Measurements from ENCODE around the gene ATM. TPM values are rescaled to one million over a fixed set of nuclear protein-coding genes. Genes with fewer than 3 reads are reported as not detected.
"Not testable (repeated sequence)": the region's sequence is repeated elsewhere in the genome, so short reads cannot be mapped to it uniquely, and the experiment has no call there.

The ATM gene
- total RNA-seq, 1 experiment from 2014 or later = 37.0 TPM

GRCh38 chr11:108235192-108235591, 12.3 kb downstream of the ATM start:
- Histone ChIP-seq H3K27me3 (no peaks in the 10 kb centered on the region), H3K4me1 (no peaks in the 10 kb centered on the region), H3K27ac (no peak overlapping the region), H3K4me3 (no peak overlapping the region), H3K9me3 (replicated peaks) (no peaks in the 10 kb centered on the region), H3K36me3 (peaks cover 8% of the 10 kb centered on the region)
- no peak for DNase-seq

GRCh38 chr11:108235633-108236032, 12.8 kb downstream of the ATM start:
- Histone ChIP-seq H3K4me3 (no peak overlapping the region), H3K4me1 (no peaks in the 10 kb centered on the region), H3K9me3 (replicated peaks) (no peaks in the 10 kb centered on the region), H3K36me3 (peaks cover 8% of the 10 kb centered on the region), H3K27ac (no peak overlapping the region), H3K27me3 (no peaks in the 10 kb centered on the region)
- no peak for DNase-seq

GRCh38 chr11:108237058-108237481, 14.2 kb downstream of the ATM start:
- Histone ChIP-seq H3K27me3 (no peaks in the 10 kb centered on the region), H3K9me3 (replicated peaks) (no peaks in the 10 kb centered on the region), H3K36me3 (peaks cover 8% of the 10 kb centered on the region), H3K4me1 (no peaks in the 10 kb centered on the region), H3K4me3 (no peak overlapping the region), H3K27ac (no peak overlapping the region)
- DNase-seq = no peak

GRCh38 chr11:108239076-108239475, 16.2 kb downstream of the ATM start:
- no peaks in the 10 kb centered on the region for H3K27me3 ChIP-seq
- DNase-seq = no peak
- no peak overlapping the region for H3K27ac ChIP-seq
- H3K9me3 ChIP-seq (replicated peaks) = no peaks in the 10 kb centered on the region
- H3K4me1 ChIP-seq = no peaks in the 10 kb centered on the region
- no peak overlapping the region for H3K4me3 ChIP-seq
- H3K36me3 ChIP-seq = peaks cover 6% of the 10 kb centered on the region

- no peak for DNase-seq
- no peaks in the 10 kb centered on the region for H3K9me3 ChIP-seq (replicated peaks)
- H3K4me3 ChIP-seq = no peak overlapping the region
- peaks cover 5% of the 10 kb centered on the region for H3K36me3 ChIP-seq
- H3K27ac ChIP-seq = no peak overlapping the region
- H3K4me1 ChIP-seq = no peaks in the 10 kb centered on the region
- no peaks in the 10 kb centered on the region for H3K27me3 ChIP-seq
Measured at GRCh38 chr11:108241330-108242037, 18.6 kb downstream of the ATM start.

- peaks cover 5% of the 10 kb centered on the region; the same call in 1 of the 2 replicates for H3K36me3 ChIP-seq
- no peaks in the 10 kb centered on the region for H3K4me1 ChIP-seq
- no peak overlapping the region for H3K4me3 ChIP-seq
- no peaks in the 10 kb centered on the region for H3K27me3 ChIP-seq
- DNase-seq = no peak
- no peaks in the 10 kb centered on the region for H3K9me3 ChIP-seq (replicated peaks)
- H3K27ac ChIP-seq = no peak overlapping the region
Measured at GRCh38 chr11:108242422-108242821, 19.6 kb downstream of the ATM start.

- Histone ChIP-seq H3K27me3 (no peaks in the 10 kb centered on the region), H3K4me3 (no peak overlapping the region), H3K9me3 (replicated peaks) (no peaks in the 10 kb centered on the region), H3K27ac (no peak overlapping the region), H3K36me3 (no peaks in the 10 kb centered on the region), H3K4me1 (no peaks in the 10 kb centered on the region)
- DNase-seq = no peak
Measured at GRCh38 chr11:108246308-108246707, 23.4 kb downstream of the ATM start.

- Histone ChIP-seq H3K36me3 (no peaks in the 10 kb centered on the region), H3K27me3 (no peaks in the 10 kb centered on the region), H3K27ac (no peak overlapping the region), H3K9me3 (replicated peaks) (no peaks in the 10 kb centered on the region), H3K4me3 (no peak overlapping the region), H3K4me1 (no peaks in the 10 kb centered on the region)
- no peak for DNase-seq
Measured at GRCh38 chr11:108246885-108247284, 24.0 kb downstream of the ATM start.

GRCh38 chr11:108253176-108253575, 30.3 kb downstream of the ATM start:
- Histone ChIP-seq H3K4me1 (no peaks in the 10 kb centered on the region), H3K27me3 (no peaks in the 10 kb centered on the region), H3K4me3 (no peak overlapping the region), H3K9me3 (replicated peaks) (no peaks in the 10 kb centered on the region), H3K36me3 (peaks cover 11% of the 10 kb centered on the region), H3K27ac (no peak overlapping the region)
- no peak for DNase-seq

- Histone ChIP-seq H3K27me3 (no peaks in the 10 kb centered on the region), H3K4me3 (no peak overlapping the region), H3K27ac (no peak overlapping the region), H3K9me3 (replicated peaks) (no peaks in the 10 kb centered on the region), H3K36me3 (peaks cover 11% of the 10 kb centered on the region), H3K4me1 (no peaks in the 10 kb centered on the region)
- no peak for DNase-seq
Measured at GRCh38 chr11:108269583-108269982, 46.7 kb downstream of the ATM start.

GRCh38 chr11:108276985-108277616, 54.2 kb downstream of the ATM start:
- not testable (repeated sequence) for DNase-seq; H3K36me3 ChIP-seq; H3K4me1 ChIP-seq; H3K27me3 ChIP-seq; H3K9me3 ChIP-seq (replicated peaks); H3K4me3 ChIP-seq; H3K27ac ChIP-seq

GRCh38 chr11:108278546-108278945, 55.7 kb downstream of the ATM start:
- Histone ChIP-seq H3K9me3 (replicated peaks) (no peaks in the 10 kb centered on the region), H3K27ac (no peak overlapping the region), H3K4me3 (no peak overlapping the region), H3K27me3 (no peaks in the 10 kb centered on the region), H3K36me3 (0 out of 2 replicates have a peak, but pooled peaks cover 3% of the 10 kb centered on the region), H3K4me1 (peaks cover 2% of the 10 kb centered on the region; the same call in 1 of the 2 replicates)
- DNase-seq = peak; percentile 4 to 19

GRCh38 chr11:108278954-108279353, 56.1 kb downstream of the ATM start:
- DNase-seq = no peak
- Histone ChIP-seq H3K27ac (no peak overlapping the region), H3K4me1 (peaks cover 2% of the 10 kb centered on the region; the same call in 1 of the 2 replicates), H3K9me3 (replicated peaks) (no peaks in the 10 kb centered on the region), H3K36me3 (0 out of 2 replicates have a peak, but pooled peaks cover 3% of the 10 kb centered on the region), H3K4me3 (no peak overlapping the region), H3K27me3 (no peaks in the 10 kb centered on the region)

- Histone ChIP-seq H3K4me1 (no peaks in the 10 kb centered on the region), H3K4me3 (no peak overlapping the region), H3K27ac (no peak overlapping the region), H3K36me3 (peaks cover 4% of the 10 kb centered on the region), H3K27me3 (no peaks in the 10 kb centered on the region), H3K9me3 (replicated peaks) (no peaks in the 10 kb centered on the region)
- DNase-seq = no peak
Measured at GRCh38 chr11:108286370-108286769, 63.5 kb downstream of the ATM start.

- H3K27ac ChIP-seq = no peak overlapping the region
- H3K4me3 ChIP-seq = no peak overlapping the region
- DNase-seq = no peak
- no peaks in the 10 kb centered on the region for H3K4me1 ChIP-seq
- peaks cover 4% of the 10 kb centered on the region for H3K36me3 ChIP-seq
- H3K27me3 ChIP-seq = no peaks in the 10 kb centered on the region
- H3K9me3 ChIP-seq (replicated peaks) = no peaks in the 10 kb centered on the region
Measured at GRCh38 chr11:108286956-108287355, 64.1 kb downstream of the ATM start.

- not testable (repeated sequence) for H3K9me3 ChIP-seq (replicated peaks); H3K4me3 ChIP-seq; H3K27me3 ChIP-seq; H3K27ac ChIP-seq; DNase-seq; H3K4me1 ChIP-seq; H3K36me3 ChIP-seq
Measured at GRCh38 chr11:108289066-108289465, 66.2 kb downstream of the ATM start.

All from SJCRH30 (cell line).